HG02588 (cell line): ENCODE results near the gene PRRC2B.

Experiments used
- ATAC-seq: cut with Tn5 transposase; IDR thresholded peaks from one replicate; pipeline ENCODE4 v1.9.1; 2021; ENCODE audit warnings: mild to moderate bottlenecking, moderate library complexity; ENCODE audit not compliant: unreplicated experiment

The PRRC2B gene

DNA sequence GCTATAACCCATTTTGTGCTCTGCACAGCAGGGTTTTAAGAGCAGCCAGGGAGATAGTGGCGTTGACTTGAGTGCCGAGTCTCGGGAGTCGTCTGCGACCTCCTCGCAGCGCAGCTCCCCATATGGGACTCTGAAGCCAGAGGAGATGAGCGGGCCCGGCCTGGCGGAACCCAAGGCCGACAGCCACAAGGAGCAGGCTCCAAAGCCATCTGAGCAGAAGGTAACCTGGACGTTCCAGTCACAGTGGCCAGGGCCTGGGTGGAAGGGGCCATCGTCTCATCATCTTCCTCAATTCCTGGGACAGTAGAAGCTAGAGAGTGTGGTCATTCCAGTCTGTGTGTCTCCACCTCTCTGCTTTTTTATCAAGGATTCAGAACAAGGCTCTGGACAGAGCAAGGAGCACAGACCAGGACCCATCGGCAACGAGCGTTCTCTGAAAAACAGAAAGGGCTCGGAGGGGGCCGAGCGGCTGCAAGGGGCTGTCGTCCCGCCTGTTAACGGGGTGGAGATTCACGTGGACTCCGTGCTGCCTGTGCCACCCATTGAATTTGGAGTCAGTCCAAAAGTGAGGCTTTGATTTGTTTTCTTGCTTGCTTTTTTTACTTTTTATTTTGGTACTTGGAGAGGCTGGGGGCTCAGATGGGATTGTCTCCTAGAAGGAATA lies 88.6 kb downstream of the PRRC2B start:
- ATAC-seq = no peak

GRCh38 chr9:131483319-131484050 lies 89.6 kb downstream of the PRRC2B start:
- ATAC-seq = no peak

GRCh38 chr9:131484051-131484445 lies 90.2 kb downstream of the PRRC2B start:
- no peak for ATAC-seq

GRCh38 chr9:131484560-131485185 lies 90.8 kb downstream of the PRRC2B start:
- no peak for ATAC-seq

DNA sequence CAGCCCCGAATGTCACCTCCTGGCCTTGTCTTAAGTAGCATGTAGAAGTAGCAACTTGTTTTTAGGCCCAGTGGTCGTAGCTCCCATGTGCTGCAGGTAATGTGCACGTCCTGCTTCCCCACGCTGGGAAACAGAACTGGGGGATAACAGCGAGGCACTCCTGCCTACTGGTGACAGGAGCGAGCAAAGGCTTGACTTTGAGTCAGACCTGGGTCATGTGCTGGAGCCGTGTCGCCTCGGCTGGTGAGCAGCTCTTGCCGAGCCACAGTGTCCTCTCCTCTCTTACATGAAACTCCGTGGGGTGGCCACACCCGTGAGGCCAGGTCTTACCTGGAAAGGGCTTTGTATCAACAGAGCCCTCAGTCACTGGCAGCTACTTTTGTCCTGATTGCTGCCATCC lies 91.3 kb downstream of the PRRC2B start:
- ATAC-seq = no peak

DNA sequence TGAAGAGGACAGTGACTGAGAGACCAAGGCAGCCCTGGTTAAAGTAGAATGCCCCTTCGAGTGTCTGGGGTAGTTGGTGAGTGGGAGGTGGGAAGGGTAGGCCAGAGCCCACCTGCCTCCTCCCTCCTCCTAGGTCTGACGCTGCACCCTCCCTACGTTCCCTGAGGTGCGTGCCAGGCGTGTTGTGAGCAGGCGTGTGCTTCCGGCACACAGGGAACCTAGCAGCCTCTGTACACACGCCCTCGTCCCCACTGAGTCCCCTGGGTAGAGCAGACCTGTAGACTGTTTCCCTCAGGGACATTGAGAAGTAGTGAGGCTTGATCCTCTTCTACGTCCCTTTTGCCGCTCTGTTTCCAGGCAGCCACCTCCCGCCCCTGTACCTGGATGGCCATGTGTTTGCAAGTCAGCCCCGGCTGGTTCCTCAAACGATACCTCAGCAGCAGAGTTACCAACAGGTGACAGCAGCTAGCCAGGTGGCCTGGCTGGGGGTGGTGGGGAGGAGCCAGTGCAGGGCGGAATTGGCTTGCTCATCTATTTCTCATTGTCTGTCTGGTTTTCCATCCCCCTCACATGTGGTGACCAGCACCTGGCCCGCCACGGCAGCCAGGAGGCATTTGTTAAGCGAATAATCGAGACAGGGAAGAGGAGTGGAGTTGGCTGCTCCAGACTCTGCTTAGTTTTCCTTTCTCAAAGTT lies 92.0 kb downstream of the PRRC2B start:
- ATAC-seq = no peak

GRCh38 chr9:131487001-131487400 lies 93.1 kb downstream of the PRRC2B start:
- no peak for ATAC-seq

DNA sequence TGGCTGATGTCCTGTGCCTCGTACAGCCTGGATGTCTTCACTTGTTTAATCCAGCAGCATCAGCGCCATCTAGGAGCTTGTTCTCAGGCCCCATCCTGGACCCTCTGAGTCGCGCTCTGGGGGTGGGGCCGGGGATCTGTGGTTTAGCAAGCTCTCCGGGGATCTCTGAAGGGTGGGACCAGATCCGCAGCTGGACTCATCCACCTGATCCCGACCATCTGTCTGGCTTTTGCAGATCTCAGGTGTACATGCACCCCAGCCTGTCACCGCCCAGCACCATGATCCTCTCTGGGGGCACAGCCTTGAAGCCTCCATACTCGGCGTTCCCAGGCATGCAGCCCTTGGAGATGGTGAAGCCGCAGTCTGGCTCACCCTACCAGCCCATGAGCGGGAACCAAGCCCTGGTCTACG lies 93.7 kb downstream of the PRRC2B start:
- ATAC-seq = no peak

DNA sequence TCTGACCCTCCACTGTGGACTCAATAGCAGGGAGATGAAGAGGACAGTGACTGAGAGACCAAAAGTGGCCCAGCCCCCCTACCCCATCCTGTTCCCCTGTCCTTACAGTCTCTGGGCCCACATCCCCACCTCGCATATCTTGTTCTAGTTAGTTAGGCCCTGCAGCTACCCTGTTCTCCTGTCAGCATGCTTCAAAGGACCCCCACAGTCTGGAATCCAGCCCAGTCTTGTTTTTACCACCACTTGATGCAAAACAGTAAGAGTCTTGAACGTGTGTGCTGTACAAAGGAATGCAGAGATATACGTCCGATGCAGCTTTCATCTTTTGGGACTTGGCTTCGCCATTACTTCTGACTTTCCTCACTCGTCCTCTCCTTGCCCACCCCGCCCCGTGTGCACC lies 96.6 kb downstream of the PRRC2B start:
- no peak for ATAC-seq

GRCh38 chr9:131491001-131491710 lies 97.3 kb downstream of the PRRC2B start:
- ATAC-seq = no peak

DNA sequence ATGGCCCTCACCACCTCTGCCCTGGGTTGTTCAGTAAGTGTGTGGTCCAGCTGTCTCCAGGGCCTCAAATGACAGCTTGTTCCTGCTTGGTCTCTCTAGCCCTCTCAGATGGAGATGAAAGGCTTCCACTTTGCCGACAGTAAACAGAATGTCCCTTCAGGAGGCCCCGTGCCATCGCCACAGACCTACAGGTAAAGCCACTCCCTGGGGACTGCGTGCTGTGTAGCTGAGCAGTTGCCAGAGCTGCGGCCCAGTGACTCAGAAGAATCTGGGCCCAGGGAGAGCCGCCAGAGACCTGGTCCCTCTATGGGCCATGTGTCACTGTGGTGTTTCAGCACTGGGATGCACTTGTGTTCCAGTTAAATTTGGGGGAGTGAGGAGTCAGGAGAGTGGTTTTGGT lies 98.2 kb downstream of the PRRC2B start:
- no peak for ATAC-seq

DNA sequence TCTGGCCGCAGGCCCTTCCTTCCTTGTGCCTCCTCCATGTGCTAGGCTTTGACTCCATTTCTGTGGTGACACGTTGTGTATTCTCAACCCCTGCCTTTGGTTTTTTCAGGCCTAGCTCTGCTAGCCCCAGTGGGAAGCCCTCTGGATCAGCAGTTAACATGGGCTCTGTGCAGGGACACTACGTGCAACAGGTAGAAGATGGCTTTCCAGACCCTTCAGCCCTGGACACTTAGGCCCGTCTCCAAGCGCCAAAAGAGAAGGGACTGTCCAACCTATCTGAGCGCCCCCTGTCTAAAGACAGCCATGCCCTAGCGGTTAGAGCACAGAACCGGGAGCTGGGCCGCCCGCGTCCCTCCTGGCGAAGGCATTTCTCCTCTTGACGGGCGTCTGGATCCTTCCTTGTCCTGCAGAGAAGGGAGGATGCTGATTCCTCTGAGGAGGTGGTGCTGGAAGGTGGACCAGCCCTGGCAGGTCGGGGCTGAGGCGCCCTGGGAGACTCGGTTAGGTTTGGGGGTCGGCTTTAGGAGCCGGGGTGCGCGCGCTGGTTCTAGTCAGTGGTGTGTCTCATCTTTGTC lies 100.5 kb downstream of the PRRC2B start:
- ATAC-seq = no peak

DNA sequence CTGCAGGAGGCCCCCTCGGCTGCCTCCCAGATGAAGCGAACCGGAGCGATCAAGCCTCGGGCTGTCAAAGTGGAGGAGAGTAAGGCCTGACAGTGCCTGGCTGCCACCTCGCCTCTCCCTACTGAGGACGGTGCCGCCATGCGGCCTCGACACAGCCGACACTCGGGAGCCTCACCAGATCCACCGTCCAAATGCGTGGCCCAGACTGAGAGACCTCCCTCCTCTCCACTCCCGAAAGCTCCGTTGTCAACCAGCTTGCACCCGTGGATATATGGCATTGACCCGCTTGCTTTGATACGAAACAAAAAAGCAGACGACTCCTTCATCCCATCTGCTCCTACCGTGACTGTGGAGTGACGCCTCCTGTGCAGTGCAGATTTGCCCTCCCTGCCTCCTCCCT lies 101.9 kb downstream of the PRRC2B start:
- no peak for ATAC-seq

- no peak for ATAC-seq
Measured at GRCh38 chr9:131496844-131497405, 103.0 kb downstream of the PRRC2B start.

DNA sequence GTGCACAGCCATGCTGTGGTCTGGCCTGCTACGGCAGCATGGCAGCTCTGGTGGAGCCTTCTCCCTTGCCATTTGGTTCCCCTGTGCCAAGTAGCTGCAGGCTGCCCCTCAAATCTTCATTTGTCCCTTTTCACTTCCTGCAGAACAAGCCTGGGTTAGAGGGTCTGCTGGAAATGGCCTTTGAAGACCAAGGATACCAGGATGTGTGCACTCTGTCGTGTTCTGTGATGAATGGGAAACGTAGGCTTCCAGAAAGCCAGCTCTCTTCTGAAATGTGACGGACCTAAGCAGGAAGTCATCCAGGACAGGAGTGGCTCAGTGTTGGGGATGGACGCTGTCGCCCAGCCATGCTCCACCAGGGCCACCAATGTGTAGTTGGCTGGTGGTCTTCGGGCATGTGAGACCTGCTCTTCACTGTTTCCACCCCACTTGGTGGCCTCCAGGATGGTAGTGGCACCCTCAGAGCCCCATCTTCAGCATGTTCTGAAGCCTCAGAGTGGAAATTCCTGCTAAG lies 105.4 kb downstream of the PRRC2B start:
- ATAC-seq = no peak

- ATAC-seq = no peak
Measured at GRCh38 chr9:131500377-131500776, 106.5 kb downstream of the PRRC2B start.

DNA sequence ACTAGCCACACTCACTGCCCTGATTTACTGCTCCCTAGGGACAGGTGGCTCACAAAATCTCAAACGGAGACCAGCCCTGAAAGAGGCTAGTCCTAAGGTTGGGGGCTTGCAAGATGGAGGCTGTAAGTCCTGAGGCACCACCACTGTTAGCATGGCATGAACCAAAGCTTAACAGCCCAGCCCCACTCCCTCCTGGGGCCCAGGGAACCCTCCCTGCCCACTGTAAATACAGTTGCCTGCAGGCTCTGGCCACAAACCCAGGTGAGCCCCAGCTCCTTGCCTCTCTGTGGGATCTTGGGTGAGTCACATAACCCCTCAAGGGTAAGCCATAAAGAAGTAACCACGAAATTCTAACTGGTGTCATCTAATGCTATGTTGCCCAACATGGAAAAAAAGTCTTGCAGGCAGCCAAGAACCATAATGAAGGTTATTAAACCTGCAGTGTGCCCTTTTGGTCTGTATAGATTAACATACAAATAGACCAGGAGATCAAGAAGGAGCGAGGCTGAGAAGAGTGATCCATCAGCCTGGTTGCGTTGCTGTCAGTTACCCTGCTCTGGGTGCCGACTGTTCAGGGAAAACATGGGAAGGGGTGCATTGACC lies 107.2 kb downstream of the PRRC2B start:
- no peak for ATAC-seq

DNA sequence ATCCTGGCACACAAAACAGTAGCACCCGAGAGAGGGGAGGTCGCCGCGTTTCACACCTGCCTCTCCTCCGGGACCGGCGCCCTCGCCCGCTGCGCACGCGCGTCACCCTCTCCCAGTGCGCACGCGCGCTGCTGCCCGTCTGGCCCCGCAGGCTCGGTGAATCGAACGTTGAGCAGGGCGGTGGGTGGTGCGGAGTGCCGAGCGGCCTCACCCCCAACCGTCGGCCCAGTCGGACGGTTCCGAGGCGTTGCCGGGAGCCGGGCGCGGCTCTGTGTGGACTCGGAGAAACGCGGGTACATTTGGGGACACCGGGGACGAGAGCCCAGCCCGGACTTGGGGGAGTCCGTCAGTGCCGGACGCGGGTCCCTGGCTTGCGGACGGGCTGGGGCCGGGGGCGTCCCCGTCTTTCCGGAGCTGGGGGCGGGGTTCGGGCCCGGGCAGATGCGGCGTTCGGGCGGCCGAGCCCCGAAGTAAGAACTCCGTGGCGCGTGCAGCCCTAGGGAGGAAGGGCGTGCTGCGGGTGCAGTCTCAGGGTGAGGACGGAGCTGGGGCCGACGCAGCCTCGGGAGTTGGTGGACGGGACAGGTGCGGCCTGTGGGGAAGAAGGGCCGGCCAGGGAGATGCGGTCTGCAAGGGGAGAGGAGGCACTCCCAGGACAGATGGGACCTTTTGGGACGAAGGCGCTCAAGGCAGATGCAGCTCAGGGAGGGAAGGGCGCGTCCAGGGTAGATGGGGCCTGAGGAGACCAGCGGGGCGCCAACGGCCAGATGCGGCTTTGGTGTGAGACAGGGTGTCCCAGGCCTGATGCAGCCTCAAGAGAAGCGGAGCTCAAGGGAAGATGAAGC lies 109.1 kb downstream of the PRRC2B start, which contains the start of gene POMT1:
POMT1 (plus strand) TSS at position 138 of the 845 bp plus-strand sequence. CDS start 1,301 bp downstream, outside the sequence.
- ATAC-seq = peak; percentile 74
